ENCODE measurements around the gene ARMC12. TPM values are rescaled to one million over a fixed set of nuclear protein-coding genes. Genes with fewer than 3 reads are reported as not detected.
A peak's percentile ranks its signal among the peaks of the same experiment; 100 is the strongest.

ARMC12 gene
- total and polyA plus RNA-seq, 2 experiments from 2014 or later: 0.83 to 3.2 TPM

DNA sequence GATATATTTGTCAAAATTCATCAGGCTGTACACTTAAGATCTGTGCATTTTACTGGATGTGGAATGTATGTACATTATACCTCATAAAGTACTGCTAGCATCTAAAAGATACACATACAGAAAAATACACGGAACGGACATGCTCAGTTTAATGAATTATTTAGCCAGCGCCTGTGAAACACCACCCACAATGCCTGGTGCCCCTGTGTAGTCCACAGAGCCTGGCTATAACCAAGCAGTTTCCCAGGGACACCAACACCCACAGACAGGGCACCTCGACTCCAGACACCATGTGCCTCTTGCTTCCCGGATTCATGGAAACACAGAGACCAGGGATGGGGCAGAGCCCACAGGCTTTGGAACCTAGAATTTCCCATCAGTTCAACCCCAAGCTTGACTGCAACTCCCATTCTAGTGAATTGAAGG, 17.4 kb upstream of the ARMC12 start:
- no peak for DNase-seq (ENCODE audit: low spot score)
- no peak for TF ChIP-seq EZH2phosphoT487 (IDR thresholded peaks at IDR 0.05; ENCODE audit: low read depth, severe bottlenecking, unreplicated experiment)
- TF ChIP-seq, protein P1, sequence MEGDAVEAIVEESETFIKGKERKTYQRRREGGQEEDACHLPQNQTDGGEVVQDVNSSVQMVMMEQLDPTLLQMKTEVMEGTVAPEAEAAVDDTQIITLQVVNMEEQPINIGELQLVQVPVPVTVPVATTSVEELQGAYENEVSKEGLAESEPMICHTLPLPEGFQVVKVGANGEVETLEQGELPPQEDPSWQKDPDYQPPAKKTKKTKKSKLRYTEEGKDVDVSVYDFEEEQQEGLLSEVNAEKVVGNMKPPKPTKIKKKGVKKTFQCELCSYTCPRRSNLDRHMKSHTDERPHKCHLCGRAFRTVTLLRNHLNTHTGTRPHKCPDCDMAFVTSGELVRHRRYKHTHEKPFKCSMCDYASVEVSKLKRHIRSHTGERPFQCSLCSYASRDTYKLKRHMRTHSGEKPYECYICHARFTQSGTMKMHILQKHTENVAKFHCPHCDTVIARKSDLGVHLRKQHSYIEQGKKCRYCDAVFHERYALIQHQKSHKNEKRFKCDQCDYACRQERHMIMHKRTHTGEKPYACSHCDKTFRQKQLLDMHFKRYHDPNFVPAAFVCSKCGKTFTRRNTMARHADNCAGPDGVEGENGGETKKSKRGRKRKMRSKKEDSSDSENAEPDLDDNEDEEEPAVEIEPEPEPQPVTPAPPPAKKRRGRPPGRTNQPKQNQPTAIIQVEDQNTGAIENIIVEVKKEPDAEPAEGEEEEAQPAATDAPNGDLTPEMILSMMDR (IDR thresholded peaks at IDR 0.05; ENCODE audit: poor library complexity): no peak
- TF ChIP-seq EZH2 (IDR thresholded peaks at IDR 0.05; ENCODE audit: borderline replicate concordance): no peak
- H3K4me2 ChIP-seq: peak overlapping the region; percentile 74
- H4K20me1 ChIP-seq (ENCODE audit: insufficient read depth, poor library complexity, severe bottlenecking): no peaks in the 10 kb centered on the region
- H3K4me1 ChIP-seq (ENCODE audit: insufficient read depth): peaks cover 51% of the 10 kb centered on the region
- no peaks in the 10 kb centered on the region for H3K9me2 ChIP-seq (replicated peaks; ENCODE audit: insufficient read depth)
- H2AFZ ChIP-seq: peak overlapping the region; percentile 15
- no peaks in the 10 kb centered on the region for H3K36me3 ChIP-seq (replicated peaks; ENCODE audit: insufficient read depth, low read depth)
- no peaks in the 10 kb centered on the region for H3K27me3 ChIP-seq
- H3K9me3 ChIP-seq (ENCODE audit: low read depth): no peaks in the 10 kb centered on the region
- no peaks in the 10 kb centered on the region for H3K79me2 ChIP-seq
- H3K4me3 ChIP-seq: no peak overlapping the region
- H3K27ac ChIP-seq: peak overlapping the region; percentile 91
- 46% methylated on average over 5 of the region's 5 CpGs for WGBS (ENCODE audit: low lambda C conversion rate, missing lambda C conversion rate)

DNA sequence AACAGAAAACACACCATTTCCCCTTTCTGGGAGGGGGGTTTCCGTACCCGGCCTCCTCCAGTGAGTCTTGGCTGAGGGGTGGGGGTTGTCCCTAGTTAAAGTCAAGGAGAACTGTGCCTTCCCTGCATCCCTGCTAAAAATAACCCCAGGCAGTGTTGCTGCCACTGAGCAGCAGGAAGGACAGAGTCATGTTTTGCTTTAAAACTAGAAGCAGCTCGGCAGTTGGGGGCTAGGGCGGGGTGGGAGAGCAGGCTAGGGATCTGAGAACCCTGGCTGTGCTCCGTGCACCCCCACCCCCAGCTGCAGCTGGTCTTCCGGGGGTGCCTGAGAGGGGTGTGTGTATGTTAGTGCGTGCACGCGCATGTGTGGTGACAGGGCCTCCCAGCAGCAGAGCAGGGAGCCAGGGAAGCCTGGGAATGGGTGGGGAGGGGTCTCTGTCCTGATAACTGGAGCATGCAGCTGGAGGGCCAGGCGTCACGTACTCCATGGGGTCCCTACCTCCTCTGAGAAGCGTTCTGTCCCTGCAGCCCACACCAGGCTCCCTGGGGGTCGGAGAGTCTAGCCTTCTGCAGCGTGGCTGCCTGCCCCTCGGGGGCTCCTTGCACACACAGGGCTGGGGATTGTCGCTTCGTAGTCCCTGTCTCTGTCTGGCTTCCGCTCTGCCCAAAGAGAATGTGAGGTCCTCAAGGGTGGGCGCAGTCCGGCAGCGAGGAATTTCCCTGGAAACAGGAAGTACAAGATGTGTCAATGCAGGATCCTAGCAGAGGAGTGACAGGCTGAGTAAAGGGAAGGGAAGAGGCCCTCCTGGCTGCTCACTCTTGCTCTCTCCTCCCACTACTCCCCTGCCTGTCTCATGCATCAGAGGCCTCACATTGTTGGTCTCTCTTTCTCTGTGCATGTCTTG, 16.8 kb upstream of the ARMC12 start:
- no peaks in the 10 kb centered on the region for H3K79me2 ChIP-seq
- no peaks in the 10 kb centered on the region for H3K9me3 ChIP-seq (ENCODE audit: low read depth)
- H3K4me2 ChIP-seq: peak overlapping the region; percentile 74
- H3K27me3 ChIP-seq: no peaks in the 10 kb centered on the region
- H3K36me3 ChIP-seq (replicated peaks; ENCODE audit: insufficient read depth, low read depth): no peaks in the 10 kb centered on the region
- H2AFZ ChIP-seq: peak overlapping the region; percentile 15
- H3K4me3 ChIP-seq: no peak overlapping the region
- WGBS (ENCODE audit: low lambda C conversion rate, missing lambda C conversion rate): 24% methylated on average over 15 of the region's 21 CpGs
- no peak for TF ChIP-seq EZH2phosphoT487 (IDR thresholded peaks at IDR 0.05; ENCODE audit: low read depth, severe bottlenecking, unreplicated experiment)
- no peak for TF ChIP-seq EZH2 (IDR thresholded peaks at IDR 0.05; ENCODE audit: borderline replicate concordance)
- TF ChIP-seq, protein P1 (IDR thresholded peaks at IDR 0.05; ENCODE audit: poor library complexity): no peak
- H3K9me2 ChIP-seq (replicated peaks; ENCODE audit: insufficient read depth): no peaks in the 10 kb centered on the region
- H3K4me1 ChIP-seq (ENCODE audit: insufficient read depth): peaks cover 58% of the 10 kb centered on the region
- peak; percentile 55 for DNase-seq (ENCODE audit: low spot score)
- H3K27ac ChIP-seq: peak overlapping the region; percentile 91
- no peaks in the 10 kb centered on the region for H4K20me1 ChIP-seq (ENCODE audit: insufficient read depth, poor library complexity, severe bottlenecking)

DNA sequence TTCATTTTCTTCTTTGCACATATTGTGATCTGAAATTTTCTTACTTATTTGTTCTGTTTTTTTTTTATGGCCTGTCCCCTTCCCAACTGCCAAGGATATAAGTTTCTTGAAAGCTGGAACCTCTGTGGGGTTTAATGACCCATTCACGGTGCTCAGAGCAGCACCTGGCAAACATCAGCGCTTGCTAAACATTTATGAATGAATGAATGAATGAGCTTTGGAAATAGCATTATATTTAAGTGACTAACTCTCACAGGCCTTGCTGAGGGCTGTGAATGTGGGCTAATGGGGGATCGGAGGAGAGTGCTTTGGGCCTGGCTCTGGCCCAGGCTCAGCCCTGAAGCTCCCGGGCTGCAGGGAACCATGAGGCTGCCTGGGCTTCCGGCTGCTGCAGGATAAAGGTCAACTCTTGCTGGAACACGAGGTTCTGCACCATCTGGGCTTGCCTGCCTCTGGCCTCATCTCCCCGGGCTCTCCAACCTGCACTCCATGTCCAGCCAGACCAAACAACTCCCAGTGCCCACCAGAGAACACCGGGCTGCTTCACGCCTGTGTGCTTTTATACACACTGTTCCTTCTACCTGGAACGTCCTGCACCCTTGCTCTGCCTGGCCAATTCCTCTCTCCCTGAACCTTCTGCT, 14.6 kb upstream of the ARMC12 start:
- H3K4me1 ChIP-seq (ENCODE audit: insufficient read depth): peaks cover 79% of the 10 kb centered on the region
- H3K36me3 ChIP-seq (replicated peaks; ENCODE audit: insufficient read depth, low read depth): no peaks in the 10 kb centered on the region
- no peak overlapping the region for H3K27ac ChIP-seq
- H3K9me2 ChIP-seq (replicated peaks; ENCODE audit: insufficient read depth): no peaks in the 10 kb centered on the region
- H3K4me3 ChIP-seq: no peak overlapping the region
- H4K20me1 ChIP-seq (ENCODE audit: insufficient read depth, poor library complexity, severe bottlenecking): no peaks in the 10 kb centered on the region
- no peaks in the 10 kb centered on the region for H3K9me3 ChIP-seq (ENCODE audit: low read depth)
- WGBS (ENCODE audit: low lambda C conversion rate, missing lambda C conversion rate): 75% methylated on average over 10 of the region's 10 CpGs
- no peak overlapping the region for H2AFZ ChIP-seq
- H3K27me3 ChIP-seq: no peaks in the 10 kb centered on the region
- no peak for TF ChIP-seq EZH2 (IDR thresholded peaks at IDR 0.05; ENCODE audit: borderline replicate concordance)
- no peak for TF ChIP-seq EZH2phosphoT487 (IDR thresholded peaks at IDR 0.05; ENCODE audit: low read depth, severe bottlenecking, unreplicated experiment)
- TF ChIP-seq, protein P1 (IDR thresholded peaks at IDR 0.05; ENCODE audit: poor library complexity): no peak
- DNase-seq (ENCODE audit: low spot score): no peak
- H3K4me2 ChIP-seq: no peak overlapping the region
- H3K79me2 ChIP-seq: no peaks in the 10 kb centered on the region

All from hepatocyte (in vitro differentiated cells).